K562 (cell line): Measurements from ENCODE around the gene SPPL2C. TPM values are rescaled to one million over a fixed set of nuclear protein-coding genes. Genes with fewer than 3 reads are reported as not detected.

Source experiments
- CBFA2T2 ChIP-seq: fragments of 450-650 bp; conservative IDR thresholded peaks from 2 replicates; pipeline ENCODE4 v1.6.1; 2017; ENCODE audit warnings: mild to moderate bottlenecking
- MGA ChIP-seq: fragments of 450-650 bp; IDR thresholded peaks from 2 replicates; pipeline ENCODE4 v1.6.1; 2016; ENCODE audit warnings: mild to moderate bottlenecking, moderate library complexity
- XRCC5 ChIP-seq: fragments of 200-400 bp; formaldehyde crosslinking; IDR thresholded peaks from 2 replicates; pipeline ENCODE4 v1.6.1; 2017; ENCODE audit warnings: low read depth, mild to moderate bottlenecking, low read length
- ZNF696 ChIP-seq: fragments of 250-450 bp; sonication (Bioruptor Pico); conservative IDR thresholded peaks from 2 replicates; pipeline ENCODE4 v1.4.0; 2020; ENCODE audit warnings: mild to moderate bottlenecking, moderate library complexity
- ZSCAN32 ChIP-seq: fragments of 450-650 bp; formaldehyde crosslinking; IDR thresholded peaks from 2 replicates; pipeline ENCODE4 v1.4.0; 2020; ENCODE audit warnings: mild to moderate bottlenecking, moderate library complexity
- polyA plus RNA-seq, 8 experiments: library from polyadenylated mRNA; depleted of rRNA in 4 of 8; stranded (reverse) in 5 of 8; unstranded in 3 of 8; fragments of >200 nt; fragmentation: Nextera tagmentation in 2 of 8; fragmentation: Illumina TruSeq in 1 of 8; extraction: Ambion mirVana in 2 of 8; extraction: Trizol in 1 of 8; gene quantifications; 2 replicates each; pipeline versions ENCODE4 v1.2.1 to v1.2.3, GENCODE V29; 2011 to 2014; ENCODE audit warnings: inconsistent platforms in 1 of 8, missing spikeins in 1 of 8
- total RNA-seq, 7 experiments: library from RNA; depleted of rRNA in 6 of 7; stranded (reverse); fragments of >200 nt in 6 of 7; fragmentation: Illumina TruSeq in 2 of 7; extraction: Trizol in 2 of 7; gene quantifications; 2 replicates each; pipeline versions ENCODE4 v1.2.1 to v1.2.3, GENCODE V29; 2011 to 2021; ENCODE audit warnings: low replicate concordance in 1 of 7

The SPPL2C gene
- total and polyA plus RNA-seq, 9 of the 15 experiments (the other 6 are each of a cell fraction or from before 2014, with no cell fraction given): not detected

DNA sequence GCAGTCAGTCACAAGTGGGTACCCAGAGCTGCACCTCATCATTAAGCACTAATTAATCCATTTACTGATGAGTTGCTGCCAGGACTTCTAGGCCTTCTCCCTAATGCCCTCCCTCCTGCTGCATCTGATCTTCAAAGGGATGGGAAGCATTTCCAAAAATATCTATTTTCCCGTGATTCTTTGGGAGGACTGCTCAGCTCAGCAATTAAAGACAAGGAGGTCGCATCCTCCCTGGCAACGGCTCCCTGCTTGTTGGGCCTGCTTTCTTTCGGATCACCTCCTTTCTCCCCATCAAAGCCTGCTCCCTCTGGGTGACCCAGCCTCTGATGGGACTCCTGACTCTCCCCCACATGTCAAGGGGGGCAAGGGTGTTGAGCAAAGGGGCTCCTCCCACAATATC is 26.0 kb upstream of the SPPL2C start (continued):
- TF ChIP-seq ZNF696 (no peak), ZSCAN32 (CRISPR knock-in tag) (no peak), CBFA2T2 (no peak), XRCC5 (no peak), MGA (no peak)
- TF ChIP-seq, all 486 proteins: peak for 0
